ENCODE results near the gene ACOT4.
"Not testable (repeated sequence)": the region's sequence is repeated elsewhere in the genome, so short reads cannot be mapped to it uniquely, and the experiment has no call there.

GRCh38 chr14:73582102-73582979 is 9.3 kb upstream of the ACOT4 start:
- not testable (repeated sequence) for TF ChIP-seq TAF1 (IDR thresholded peaks at IDR 0.05; ENCODE audit: borderline replicate concordance, low read depth, low read length); POLR2AphosphoS5 (IDR thresholded peaks at IDR 0.05; ENCODE audit: low read depth, low read length); POLR2A (IDR thresholded peaks at IDR 0.05; ENCODE audit: low read depth, low read length)

Measured in GM12892 (cell line).